NCI-H2081 treated with DMSO at 0.1 percent for 48 hours (cell line): ENCODE data around the gene HNRNPC.
"Not testable (repeated sequence)": the region's sequence is repeated elsewhere in the genome, so short reads cannot be mapped to it uniquely, and the experiment has no call there.

Source experiments
- DNase-seq: peaks from one replicate; lab custom pipeline; 2025; lab: John Stamatoyannopoulos, UW

The HNRNPC gene

GRCh38 chr14:21191809-21192446 is 77.3 kb downstream of the HNRNPC start:
- DNase-seq, result no peak

- DNase-seq, result no peak
Observed at GRCh38 chr14:21191261-21191808, 77.9 kb downstream of the HNRNPC start.

- DNase-seq, result no peak
Observed at GRCh38 chr14:21185491-21185890, 83.8 kb downstream of the HNRNPC start.

- no peak for DNase-seq
Observed at GRCh38 chr14:21184254-21184653, 85.0 kb downstream of the HNRNPC start.

- no peak for DNase-seq
Observed at GRCh38 chr14:21182166-21182565, 87.1 kb downstream of the HNRNPC start.

- DNase-seq, result no peak
Observed at GRCh38 chr14:21171128-21171527, 98.1 kb downstream of the HNRNPC start.

- no peak for DNase-seq
Observed at GRCh38 chr14:21169573-21169972, 99.7 kb downstream of the HNRNPC start.

- DNase-seq, result no peak
Observed at GRCh38 chr14:21168055-21168454, 101.2 kb downstream of the HNRNPC start.

GRCh38 chr14:21165670-21166069 is 103.6 kb downstream of the HNRNPC start:
- DNase-seq, result not testable (repeated sequence)

- not testable (repeated sequence) for DNase-seq
Observed at GRCh38 chr14:21165002-21165605, 104.1 kb downstream of the HNRNPC start.

- DNase-seq, result no peak
Observed at GRCh38 chr14:21163871-21164291, 105.4 kb downstream of the HNRNPC start.

GRCh38 chr14:21162081-21162480 is 107.2 kb downstream of the HNRNPC start:
- DNase-seq, result no peak

- DNase-seq, result no peak
Observed at GRCh38 chr14:21160061-21160610, 109.1 kb downstream of the HNRNPC start.
